ENCODE measurements around the gene ZXDC.

Gene ZXDC

GRCh38 chr3:126488886-126489569, 13.3 kb upstream of the ZXDC start:
- no peak for DNase-seq

GRCh38 chr3:126488185-126488584, 12.5 kb upstream of the ZXDC start:
- no peak for DNase-seq

GRCh38 chr3:126487151-126487771, 11.6 kb upstream of the ZXDC start:
- peak; percentile 19 for DNase-seq

GRCh38 chr3:126486360-126486847, 10.7 kb upstream of the ZXDC start:
- no peak for DNase-seq

- DNase-seq = no peak
These were observed 10.3 kb upstream of the ZXDC start for GRCh38 chr3:126485956-126486355.

- DNase-seq = no peak
These were observed 9.6 kb upstream of the ZXDC start for GRCh38 chr3:126485176-126485897.

- no peak for DNase-seq
These were observed 9.0 kb upstream of the ZXDC start for GRCh38 chr3:126484662-126485061.

GRCh38 chr3:126484148-126484547, 8.5 kb upstream of the ZXDC start:
- no peak for DNase-seq

- no peak for DNase-seq
These were observed 7.7 kb upstream of the ZXDC start for GRCh38 chr3:126483321-126483761.

GRCh38 chr3:126482503-126483255, 7.0 kb upstream of the ZXDC start:
- DNase-seq = no peak

GRCh38 chr3:126481808-126482502, 6.3 kb upstream of the ZXDC start:
- no peak for DNase-seq

GRCh38 chr3:126480861-126481260, 5.2 kb upstream of the ZXDC start:
- DNase-seq = no peak

GRCh38 chr3:126480206-126480605, 4.5 kb upstream of the ZXDC start:
- DNase-seq = no peak

- no peak for DNase-seq
These were observed 4.0 kb upstream of the ZXDC start for GRCh38 chr3:126479642-126480041.

GRCh38 chr3:126478581-126479310, 3.1 kb upstream of the ZXDC start:
- DNase-seq = no peak

GRCh38 chr3:126477061-126477380, 1.3 kb upstream of the ZXDC start:
- no peak for DNase-seq

GRCh38 chr3:126476166-126477060, 722 bp upstream of the ZXDC start:
- DNase-seq = no peak

- peak; percentile 56 for DNase-seq
These were observed 936 bp downstream of the ZXDC start for GRCh38 chr3:126474498-126475412.

- peak; percentile 43 for DNase-seq
These were observed 2.2 kb downstream of the ZXDC start for GRCh38 chr3:126473292-126474168.
